GM12878 (cell line): ENCODE measurements around the gene IARS2. TPM values are rescaled to one million over a fixed set of nuclear protein-coding genes. Genes with fewer than 3 reads are reported as not detected.

ENCODE experiments used
- ATAC-seq: fragments of 200-7000 bp; cut with Tn5 transposase; 3 replicates; pipeline ENCODE4 v1.9.1; 2020; ENCODE audit warnings: mild to moderate bottlenecking, moderate library complexity
- BruUV-seq: library from RNA; stranded (reverse); fragments of 400-500 nt; replicated peaks from 2 replicates; lab custom pipeline; 2021; lab: Mats Ljungman, UMichigan
- CTCF ChIA-PET: fragments of 300-600 bp; sonication (Branson Sonifier 250); formaldehyde crosslinking; extraction: SDS; loops from one replicate; lab custom pipeline; 2021; ENCODE audit warnings: inconsistent platforms; lab: Yijun Ruan, JAX
- POLR2A ChIA-PET: fragments of 350-600 bp; formaldehyde crosslinking; extraction: SDS; loops from one replicate; lab custom pipeline; 2021; ENCODE audit warnings: inconsistent platforms; lab: Charles Lee
- RAD21 ChIA-PET: fragments of 300-600 bp; sonication (Branson Sonifier 250); formaldehyde crosslinking; loops from one replicate; lab custom pipeline; 2023; ENCODE audit warnings: antibody characterized with exemption; ENCODE audit not compliant: unreplicated experiment; lab: Charles Lee
- SMC1A ChIA-PET: fragments of 300-600 bp; sonication (Branson Sonifier 250); formaldehyde crosslinking; loops from one replicate; lab custom pipeline; 2023; ENCODE audit not compliant: unreplicated experiment, uncharacterized antibody; lab: Charles Lee
- DNase-seq: peaks from one replicate; pipeline ENCODE4 v3.0.0-alpha.2; 2011; ENCODE audit warnings: low read depth, low spot score
- FAIRE-seq: peaks from 3 replicates; lab custom pipeline; 2011; peaks lifted over from hg19 to GRCh38; lab: Jason Lieb, UNC
- H2AFZ ChIP-seq: 2 replicates; pipeline ENCODE4 v1.6.0; 2011; ENCODE audit warnings: low read depth, low read length, control low read depth; ENCODE audit not compliant: control insufficient read depth
- H3K27ac ChIP-seq: 2 replicates; pipeline ENCODE4 v1.5.1; 2011; ENCODE audit warnings: control low read depth; ENCODE audit not compliant: control insufficient read depth, insufficient read depth
- H3K27me3 ChIP-seq, 2 experiments: replicated peaks in 1 of 2; 2 replicates each; pipeline versions ENCODE4 v1.6.0 to v1.6.1; 2011; ENCODE audit warnings: low read length in 1 of 2; ENCODE audit not compliant: control insufficient read depth in 2 of 2, insufficient read depth in 2 of 2
- H3K36me3 ChIP-seq, 2 experiments: 2 replicates each; pipeline ENCODE4 v1.5.1; 2011; ENCODE audit warnings: low read length in 1 of 2; ENCODE audit not compliant: control insufficient read depth in 2 of 2, insufficient read depth in 2 of 2
- H3K4me1 ChIP-seq: 2 replicates; pipeline ENCODE4 v1.6.1; 2011; ENCODE audit warnings: mild to moderate bottlenecking, low read length, moderate library complexity, mixed read lengths; ENCODE audit not compliant: control insufficient read depth, insufficient read depth
- H3K4me2 ChIP-seq: 2 replicates; pipeline ENCODE4 v1.6.0; 2011; ENCODE audit warnings: control low read depth; ENCODE audit not compliant: control insufficient read depth, insufficient read depth
- H3K4me3 ChIP-seq: fragments of 200-600 bp; sonication (generic); 2 replicates; pipeline ENCODE4 v1.5.1; 2016
- H3K79me2 ChIP-seq: 2 replicates; pipeline ENCODE4 v1.6.0; 2011; ENCODE audit warnings: low read length; ENCODE audit not compliant: control insufficient read depth, insufficient read depth
- H3K9ac ChIP-seq: 2 replicates; pipeline ENCODE4 v1.8.0; 2011; ENCODE audit warnings: low read length, control low read depth, mixed read lengths; ENCODE audit not compliant: control insufficient read depth, insufficient read depth
- H3K9me3 ChIP-seq: replicated peaks from 3 replicates; pipeline ENCODE4 v1.5.1; 2011; ENCODE audit warnings: mild to moderate bottlenecking, low read length; ENCODE audit not compliant: control insufficient read depth, insufficient read depth
- H4K20me1 ChIP-seq: 2 replicates; pipeline ENCODE4 v1.6.0; 2011; ENCODE audit not compliant: control insufficient read depth, insufficient read depth
- ATF7 ChIP-seq: fragments of 450-650 bp; IDR thresholded peaks from 2 replicates; pipeline ENCODE4 v1.6.1; 2016; ENCODE audit warnings: low read depth, mild to moderate bottlenecking
- BCL11A ChIP-seq: IDR thresholded peaks from 2 replicates; pipeline ENCODE4 v1.6.1; 2011; ENCODE audit warnings: low read depth, low read length
- CHD4 ChIP-seq: fragments of 200-600 bp; sonication (generic); IDR thresholded peaks from 2 replicates; pipeline ENCODE4 v1.6.1; 2016; ENCODE audit warnings: mild to moderate bottlenecking
- EGR1 ChIP-seq, 2 experiments: IDR thresholded peaks; 1 replicate in 1 of 2; 2 replicates in 1 of 2; pipeline ENCODE4 v1.6.1; 2011 to 2012; ENCODE audit warnings: low read depth in 2 of 2, low read length in 2 of 2, borderline replicate concordance in 1 of 2, mild to moderate bottlenecking in 1 of 2, moderate library complexity in 1 of 2
- IKZF2 ChIP-seq, 2 experiments: fragments of 450-650 bp; IDR thresholded peaks; 2 replicates each; pipeline ENCODE4 v1.6.1; 2017; ENCODE audit warnings: mild to moderate bottlenecking in 2 of 2, moderate library complexity in 2 of 2
- JUNB ChIP-seq: IDR thresholded peaks from 2 replicates; pipeline ENCODE4 v1.6.1; 2016; ENCODE audit warnings: antibody characterized with exemption, mild to moderate bottlenecking
- MXI1 ChIP-seq: fragments of 150-350 bp; IDR thresholded peaks from 2 replicates; pipeline ENCODE4 v1.6.1; 2011; ENCODE audit warnings: low read depth, mild to moderate bottlenecking, inconsistent platforms, low read length, improper control_type of control experiment
- NR2C1 ChIP-seq: fragments of 450-650 bp; IDR thresholded peaks from 2 replicates; pipeline ENCODE4 v1.6.1; 2017; ENCODE audit warnings: antibody characterized with exemption, mild to moderate bottlenecking, moderate library complexity
- POU2F2 ChIP-seq: IDR thresholded peaks from 3 replicates; pipeline ENCODE4 v1.6.1; 2011; ENCODE audit warnings: low read depth, mild to moderate bottlenecking, low read length, borderline replicate concordance
- SMAD1 ChIP-seq: fragments of 450-650 bp; IDR thresholded peaks from 2 replicates; pipeline ENCODE4 v1.6.1; 2018; ENCODE audit warnings: mild to moderate bottlenecking, low read depth; ENCODE audit not compliant: partially characterized antibody
- STAT3 ChIP-seq: IDR thresholded peaks from 2 replicates; pipeline ENCODE4 v1.6.1; 2011; ENCODE audit warnings: low read depth, low read length, improper control_type of control experiment
- SUZ12 ChIP-seq: fragments of 200-600 bp; sonication (generic); IDR thresholded peaks from one replicate; pipeline ENCODE4 v1.6.1; 2018; ENCODE audit warnings: antibody characterized with exemption, mild to moderate bottlenecking; ENCODE audit not compliant: unreplicated experiment
- TAF1 ChIP-seq: IDR thresholded peaks from 2 replicates; pipeline ENCODE4 v1.6.1; 2011; ENCODE audit warnings: mild to moderate bottlenecking, low read depth, low read length, borderline replicate concordance
- WRNIP1 ChIP-seq: IDR thresholded peaks from 2 replicates; pipeline ENCODE4 v1.6.1; 2011; ENCODE audit warnings: low read depth, low read length, improper control_type of control experiment, borderline replicate concordance
- YY1 ChIP-seq: IDR thresholded peaks from 2 replicates; pipeline ENCODE4 v1.6.1; 2011; ENCODE audit warnings: low read depth, mild to moderate bottlenecking, low read length
- WGBS: methylation state at CpG from one replicate; pipeline ENCODE4 v1.1.6; 2016; ENCODE audit warnings: low lambda C conversion rate; ENCODE audit not compliant: insufficient replicate concordance, insufficient coverage; ENCODE audit errors: missing lambda C conversion rate; 5-methylcytosine and 5-hydroxymethylcytosine counted together
- in situ Hi-C: fragments of 300-500 bp; cut with MboI; formaldehyde crosslinking; loops from 9 replicates; pipeline ENCODE4 v1.14.3; 2018; ENCODE audit warnings: mixed read lengths
- intact Hi-C: fragments of 100-400 bp; cut with micrococcal nuclease; formaldehyde crosslinking; loops from one replicate; pipeline ENCODE4 v1.14.2; 2022; ENCODE audit not compliant: unreplicated experiment
- polyA plus RNA-seq, 11 experiments: library from polyadenylated mRNA; depleted of rRNA in 4 of 11; unstranded in 6 of 11; stranded (reverse) in 5 of 11; fragments of >200 nt; fragmentation: Nextera tagmentation in 4 of 11; fragmentation: Illumina TruSeq in 1 of 11; extraction: Ambion mirVana in 4 of 11; extraction: Trizol in 1 of 11; gene quantifications; 1 replicate in 1 of 11; 2 replicates in 10 of 11; pipeline versions ENCODE4 v1.2.1 to v1.2.3, GENCODE V29; 2011 to 2016; ENCODE audit warnings: inconsistent platforms in 2 of 11, missing spikeins in 2 of 11, low read depth in 1 of 11
- total RNA-seq, 4 experiments: library from RNA; depleted of rRNA in 3 of 4; stranded (reverse); fragments of >200 nt in 3 of 4; fragmentation: Illumina TruSeq in 1 of 4; extraction: Trizol in 1 of 4; gene quantifications; 2 replicates each; pipeline versions ENCODE4 v1.2.1 to v1.2.3, GENCODE V29; 2013 to 2021
- TF ChIP-seq, protein P1 (sequence below): fragments of 450-650 bp; IDR thresholded peaks from 2 replicates; pipeline ENCODE4 v1.6.1; 2017; ENCODE audit warnings: borderline replicate concordance

IARS2 gene
- total and polyA plus RNA-seq, 10 of the 15 experiments (the other 5 are each of a cell fraction or from before 2014, with no cell fraction given) = 23.7 to 100 (median 66.8) TPM

DNA sequence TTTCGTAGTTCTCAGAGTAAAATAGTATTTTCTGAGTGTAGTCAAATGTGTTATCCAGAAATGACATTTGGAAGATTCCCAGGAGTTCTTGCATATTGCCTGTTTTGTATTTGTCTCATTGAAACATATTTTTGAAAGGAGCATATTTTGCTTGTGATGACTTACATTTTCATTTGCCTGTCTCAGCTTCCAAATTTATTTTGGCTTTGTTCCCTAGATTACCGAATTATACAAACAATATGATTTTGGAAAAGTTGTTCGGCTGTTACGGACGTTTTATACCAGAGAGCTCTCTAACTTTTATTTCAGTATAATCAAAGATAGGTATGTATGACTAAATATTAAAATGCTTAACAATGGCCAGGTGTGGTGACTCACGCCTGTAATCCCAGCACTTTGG is 46.0 kb downstream of the IARS2 start:
- DNase-seq (no peak), FAIRE-seq (no peak), ATAC-seq (no peak)
- RAD21 ChIA-PET = no interaction called here
- no TSS peak for BruUV-seq
- intact Hi-C loops (no loop called here), in situ Hi-C loops (no loop called here)
- CTCF ChIA-PET = no interaction called here
- no peaks in the 10 kb centered on the region for H3K9me3 ChIP-seq
- 80% methylated on average over 6 of the region's 6 CpGs for WGBS
- TF ChIP-seq IKZF2 (IDR thresholded peaks at IDR 0.05) (no peak), YY1 (no peak), EGR1 (IDR thresholded peaks at IDR 0.05; ENCODE audit: borderline replicate concordance in 1 of 2, low read depth in 2 of 2, low read length in 2 of 2) (no peak), JUNB (no peak), POU2F2 (no peak), BCL11A (no peak), ATF7 (no peak), SUZ12 (no peak), NR2C1 (no peak), STAT3 (no peak), TAF1 (no peak), CHD4 (no peak), SMAD1 (no peak), MXI1 (no peak), WRNIP1 (no peak)
- TF ChIP-seq, protein P1, sequence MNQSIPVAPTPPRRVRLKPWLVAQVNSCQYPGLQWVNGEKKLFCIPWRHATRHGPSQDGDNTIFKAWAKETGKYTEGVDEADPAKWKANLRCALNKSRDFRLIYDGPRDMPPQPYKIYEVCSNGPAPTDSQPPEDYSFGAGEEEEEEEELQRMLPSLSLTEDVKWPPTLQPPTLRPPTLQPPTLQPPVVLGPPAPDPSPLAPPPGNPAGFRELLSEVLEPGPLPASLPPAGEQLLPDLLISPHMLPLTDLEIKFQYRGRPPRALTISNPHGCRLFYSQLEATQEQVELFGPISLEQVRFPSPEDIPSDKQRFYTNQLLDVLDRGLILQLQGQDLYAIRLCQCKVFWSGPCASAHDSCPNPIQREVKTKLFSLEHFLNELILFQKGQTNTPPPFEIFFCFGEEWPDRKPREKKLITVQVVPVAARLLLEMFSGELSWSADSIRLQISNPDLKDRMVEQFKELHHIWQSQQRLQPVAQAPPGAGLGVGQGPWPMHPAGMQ = no peak
- no peak overlapping the region for H3K9ac ChIP-seq
- no peaks in the 10 kb centered on the region for H4K20me1 ChIP-seq
- H3K27me3 ChIP-seq = no peaks in the 10 kb centered on the region
- peaks cover 0 to 16% of the 10 kb centered on the region in 2 experiments for H3K36me3 ChIP-seq
- H3K27ac ChIP-seq = no peak overlapping the region
- no peaks in the 10 kb centered on the region for H3K4me1 ChIP-seq
- no peak overlapping the region for H2AFZ ChIP-seq
- H3K4me3 ChIP-seq = no peak overlapping the region
- SMC1A ChIA-PET = no interaction called here
- no peaks in the 10 kb centered on the region for H3K79me2 ChIP-seq
- no peak overlapping the region for H3K4me2 ChIP-seq
- POLR2A ChIA-PET = no interaction called here
